Activated naive CD8-positive, alpha-beta T cell treated with anti-CD3 and anti-CD28 coated beads, Interleukin-2, amount 50 U/mL, for 24 hours (primary cell): ENCODE results near the gene NCAPD2.
A peak's percentile ranks its signal among the peaks of the same experiment; 100 is the strongest.
"Not testable (repeated sequence)": the region's sequence is repeated elsewhere in the genome, so short reads cannot be mapped to it uniquely, and the experiment has no call there.

Source experiments
- ATAC-seq: fragments of 150-1000 bp; cut with Tn5 transposase; one replicate; pipeline ENCODE4 v1.10.0; 2021
- DNase-seq: peaks from one replicate; pipeline ENCODE4 v3.0.0; 2021
- H3K27ac Mint-ChIP-seq: one replicate; pipeline ENCODE4 v1.8.0; 2021; ENCODE audit warnings: mild to moderate bottlenecking, mixed read lengths
- H3K27me3 Mint-ChIP-seq: one replicate; pipeline ENCODE4 v1.8.0; 2021; ENCODE audit warnings: mixed read lengths
- H3K36me3 Mint-ChIP-seq: one replicate; pipeline ENCODE4 v1.8.0; 2021; ENCODE audit warnings: low read depth, mixed read lengths
- H3K4me1 Mint-ChIP-seq: one replicate; pipeline ENCODE4 v1.8.0; 2021; ENCODE audit warnings: mixed read lengths
- H3K4me3 Mint-ChIP-seq: one replicate; pipeline ENCODE4 v1.8.0; 2021; ENCODE audit warnings: mild to moderate bottlenecking, moderate library complexity, mixed read lengths
- H3K9me3 Mint-ChIP-seq: one replicate; pipeline ENCODE4 v1.8.0; 2021; ENCODE audit warnings: mixed read lengths

NCAPD2 gene

GRCh38 chr12:6469609-6470374, 24.1 kb upstream of the NCAPD2 start:
- Mint-ChIP-seq H3K27me3 (no peaks in the 10 kb centered on the region), H3K27ac (peak overlapping the region; percentile 90), H3K9me3 (no peaks in the 10 kb centered on the region), H3K4me1 (peaks cover 65% of the 10 kb centered on the region), H3K4me3 (peak overlapping the region; percentile 93), H3K36me3 (peaks cover 49% of the 10 kb centered on the region)
- DNase-seq (no peak), ATAC-seq (no peak)

DNA sequence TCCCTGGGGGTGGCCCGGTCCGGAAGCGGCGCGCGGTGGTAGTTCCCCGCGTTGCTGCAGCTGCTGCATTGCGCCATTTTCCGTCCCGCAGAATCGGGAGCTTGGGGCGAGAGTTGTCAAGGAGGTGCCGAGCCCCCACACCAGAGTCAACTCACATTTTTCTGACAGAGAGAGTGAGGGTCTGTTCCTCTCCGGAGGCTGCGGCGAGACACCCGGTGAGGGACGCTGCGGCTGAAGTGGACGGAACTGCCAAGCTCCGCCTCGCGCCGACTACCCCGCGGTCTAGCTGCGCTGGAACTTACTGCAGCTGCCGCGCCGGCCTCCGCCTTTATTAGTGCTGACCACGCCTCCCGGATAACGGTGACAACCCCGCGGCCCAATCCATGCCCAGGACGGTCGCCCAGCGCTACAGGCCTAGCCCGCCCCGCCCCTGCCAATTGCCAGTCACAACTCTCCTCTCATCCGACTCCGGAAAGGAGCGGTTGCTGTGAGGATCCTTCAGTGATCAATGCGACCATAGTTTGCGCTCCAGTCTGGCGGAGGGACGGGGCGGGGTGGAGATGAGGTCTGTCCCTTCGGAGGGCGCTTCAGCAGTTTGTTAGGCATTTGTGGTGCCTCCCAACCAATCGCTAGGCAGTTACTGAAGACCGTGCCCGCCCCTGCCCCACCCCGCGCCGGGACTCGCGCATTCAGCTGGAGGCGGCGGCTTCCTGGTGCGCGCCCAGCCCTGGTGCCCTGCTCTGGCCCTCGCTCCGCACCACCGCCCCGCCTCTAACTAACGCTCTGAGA, 23.3 kb upstream of the NCAPD2 start, which contains the start of gene VAMP1:
VAMP1 (minus strand) TSS at position 303 of the 789 bp plus-strand sequence; CDS start at position 157, 146 bp downstream.
- Mint-ChIP-seq H3K36me3 (peaks cover 43% of the 10 kb centered on the region), H3K27ac (peak within 1 kb of the TSS; percentile 90), H3K4me1 (peaks cover 59% of the 10 kb centered on the region), H3K9me3 (no peaks in the 10 kb centered on the region), H3K4me3 (peak within 1 kb of the TSS; percentile 93), H3K27me3 (no peaks in the 10 kb centered on the region)
- DNase-seq: peak; percentile 98
- peak; percentile 95 for ATAC-seq

GRCh38 chr12:6471989-6472360, 21.9 kb upstream of the NCAPD2 start:
- Mint-ChIP-seq H3K4me1 (peaks cover 45% of the 10 kb centered on the region), H3K36me3 (peaks cover 29% of the 10 kb centered on the region), H3K27ac (peak overlapping the region; percentile 30), H3K27me3 (no peaks in the 10 kb centered on the region), H3K4me3 (peak overlapping the region; percentile 49), H3K9me3 (no peaks in the 10 kb centered on the region)
- ATAC-seq: no peak
- DNase-seq: no peak

GRCh38 chr12:6472491-6472890, 21.4 kb upstream of the NCAPD2 start:
- DNase-seq: no peak
- Mint-ChIP-seq H3K4me1 (peaks cover 40% of the 10 kb centered on the region), H3K9me3 (no peaks in the 10 kb centered on the region)

DNA sequence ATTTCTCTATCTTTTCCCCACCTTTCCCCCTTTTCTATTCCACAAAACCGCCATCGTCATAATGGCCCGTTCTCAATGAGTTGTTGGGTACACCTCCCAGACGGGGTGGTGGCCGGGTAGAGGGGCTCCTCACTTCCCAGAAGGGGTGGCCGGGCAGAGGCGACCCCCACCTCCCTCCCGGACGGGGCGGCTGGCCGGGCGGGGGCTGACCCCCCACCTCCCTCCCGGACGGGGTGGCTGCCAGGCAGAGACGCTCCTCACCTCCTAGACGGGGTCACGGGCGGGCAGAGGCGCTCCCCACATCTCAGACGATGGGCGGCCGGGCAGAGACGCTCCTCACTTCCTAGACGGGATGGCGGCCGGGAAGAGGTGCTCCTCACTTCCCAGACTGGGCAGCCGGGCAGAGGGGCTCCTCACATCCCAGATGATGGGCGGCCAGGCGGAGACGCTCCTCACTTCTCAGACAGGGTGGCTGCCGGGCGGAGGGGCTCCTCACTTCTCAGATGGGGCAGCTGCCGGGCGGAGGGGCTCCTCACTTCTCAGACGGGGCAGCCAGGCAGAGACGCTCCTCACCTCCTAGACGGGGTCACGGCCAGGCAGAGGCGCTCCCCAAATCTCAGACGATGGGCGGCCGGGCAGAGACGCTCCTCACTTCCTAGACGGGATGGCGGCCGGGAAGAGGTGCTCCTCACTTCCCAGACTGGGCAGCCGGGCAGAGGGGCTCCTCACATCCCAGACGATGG, 18.5 kb upstream of the NCAPD2 start:
- not testable (repeated sequence) for H3K4me3 Mint-ChIP-seq, H3K36me3 Mint-ChIP-seq, H3K27me3 Mint-ChIP-seq, H3K27ac Mint-ChIP-seq, DNase-seq, H3K9me3 Mint-ChIP-seq, ATAC-seq
- H3K4me1 Mint-ChIP-seq: peaks cover 16% of the 10 kb centered on the region

More at GRCh38 chr12:6472491-6472890, 21.4 kb upstream of the NCAPD2 start:
- Mint-ChIP-seq H3K27ac (no peak overlapping the region), H3K4me3 (no peak overlapping the region), H3K36me3 (peaks cover 24% of the 10 kb centered on the region), H3K27me3 (no peaks in the 10 kb centered on the region)
- no peak for ATAC-seq

GRCh38 chr12:6476489-6476888, 17.4 kb upstream of the NCAPD2 start:
- ATAC-seq: no peak
- no peaks in the 10 kb centered on the region for H3K27me3 Mint-ChIP-seq
- H3K36me3 Mint-ChIP-seq: no peaks in the 10 kb centered on the region
- no peak for DNase-seq
- H3K4me3 Mint-ChIP-seq: no peak overlapping the region
- H3K27ac Mint-ChIP-seq: no peak overlapping the region
- no peaks in the 10 kb centered on the region for H3K9me3 Mint-ChIP-seq
- peaks cover 7% of the 10 kb centered on the region for H3K4me1 Mint-ChIP-seq

- not testable (repeated sequence) for H3K9me3 Mint-ChIP-seq, H3K27ac Mint-ChIP-seq, H3K36me3 Mint-ChIP-seq, ATAC-seq, H3K4me1 Mint-ChIP-seq, H3K27me3 Mint-ChIP-seq, H3K4me3 Mint-ChIP-seq, DNase-seq
Measured at GRCh38 chr12:6477601-6478377, 16.1 kb upstream of the NCAPD2 start.

DNA sequence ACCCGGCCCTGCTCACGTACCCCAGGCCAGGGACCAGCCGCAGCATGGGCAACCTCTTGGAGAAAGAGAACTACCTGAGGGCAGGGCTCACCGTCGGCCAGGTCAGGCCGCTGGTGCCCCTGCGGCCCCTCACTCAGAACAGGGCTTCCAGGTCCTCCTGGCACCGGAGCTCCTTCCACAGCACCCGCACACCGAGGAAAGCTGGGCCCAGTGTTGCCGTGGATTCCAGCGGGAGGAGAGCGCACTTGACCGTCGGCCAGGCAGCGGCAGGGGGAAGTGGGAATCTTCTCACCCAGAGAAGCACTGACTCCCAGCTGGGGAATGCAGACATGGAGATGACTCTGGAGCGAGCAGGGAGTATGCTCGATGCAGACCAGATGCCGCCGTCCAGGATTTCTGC, 15.5 kb upstream of the NCAPD2 start:
- Mint-ChIP-seq H3K36me3 (no peaks in the 10 kb centered on the region), H3K27me3 (no peaks in the 10 kb centered on the region), H3K27ac (no peak overlapping the region), H3K9me3 (no peaks in the 10 kb centered on the region), H3K4me1 (no peaks in the 10 kb centered on the region), H3K4me3 (no peak overlapping the region)
- DNase-seq (no peak), ATAC-seq (no peak)

- no peak overlapping the region for H3K4me3 Mint-ChIP-seq
- H3K36me3 Mint-ChIP-seq: peaks cover 19% of the 10 kb centered on the region
- H3K27me3 Mint-ChIP-seq: no peaks in the 10 kb centered on the region
- ATAC-seq (no peak), DNase-seq (no peak)
- H3K9me3 Mint-ChIP-seq: no peaks in the 10 kb centered on the region
- no peak overlapping the region for H3K27ac Mint-ChIP-seq
- peaks cover 10% of the 10 kb centered on the region for H3K4me1 Mint-ChIP-seq
Measured at GRCh38 chr12:6488240-6488639, 5.7 kb upstream of the NCAPD2 start.

- Mint-ChIP-seq H3K27me3 (no peaks in the 10 kb centered on the region), H3K36me3 (peaks cover 19% of the 10 kb centered on the region), H3K4me3 (no peak overlapping the region), H3K9me3 (no peaks in the 10 kb centered on the region), H3K4me1 (peaks cover 10% of the 10 kb centered on the region), H3K27ac (no peak overlapping the region)
- ATAC-seq: no peak
- DNase-seq: no peak
Measured at GRCh38 chr12:6489449-6489848, 4.5 kb upstream of the NCAPD2 start.

GRCh38 chr12:6490673-6491072, 3.2 kb upstream of the NCAPD2 start:
- H3K4me3 Mint-ChIP-seq, ATAC-seq, H3K9me3 Mint-ChIP-seq, H3K27me3 Mint-ChIP-seq, DNase-seq, H3K27ac Mint-ChIP-seq: not testable (repeated sequence)
- Mint-ChIP-seq H3K4me1 (peaks cover 22% of the 10 kb centered on the region), H3K36me3 (peaks cover 29% of the 10 kb centered on the region)

GRCh38 chr12:6492838-6493496, 935 bp upstream of the NCAPD2 start, which contains the start of gene MRPL51:
MRPL51 (minus strand) TSS chr12:6493262; CDS start chr12:6493136, 126 bp downstream.
- Mint-ChIP-seq H3K4me3 (peak within 1 kb of the TSS; percentile 99), H3K9me3 (no peaks in the 10 kb centered on the region)

GRCh38 chr12:6494258-6494743, 399 bp downstream of the NCAPD2 start:
- DNase-seq (peak; percentile 16), ATAC-seq (peak; percentile 3)
- peak overlapping the region; percentile 99 for H3K27ac Mint-ChIP-seq
- peaks cover 41% of the 10 kb centered on the region for H3K4me1 Mint-ChIP-seq
- no peaks in the 10 kb centered on the region for H3K9me3 Mint-ChIP-seq
- peak overlapping the region; percentile 99 for H3K4me3 Mint-ChIP-seq
- peaks cover 45% of the 10 kb centered on the region for H3K36me3 Mint-ChIP-seq
- H3K27me3 Mint-ChIP-seq: no peaks in the 10 kb centered on the region

More at GRCh38 chr12:6492838-6493496, 935 bp upstream of the NCAPD2 start, which contains the start of gene MRPL51:
- Mint-ChIP-seq H3K27me3 (no peaks in the 10 kb centered on the region), H3K4me1 (peaks cover 38% of the 10 kb centered on the region), H3K36me3 (peaks cover 36% of the 10 kb centered on the region), H3K27ac (peak within 1 kb of the TSS; percentile 99)
- ATAC-seq (peak; percentile 81), DNase-seq (peak; percentile 100)
